ENCODE results near the gene DDC. TPM values are rescaled to one million over a fixed set of nuclear protein-coding genes. Genes with fewer than 3 reads are reported as not detected.

DDC gene
- total RNA-seq, 1 donor from 2014 or later: not detected

GRCh38 chr7:50596484-50596883 is 31.3 kb upstream of the DDC start:
- H3K4me3 Mint-ChIP-seq (ENCODE audit: unreplicated experiment): no peak overlapping the region
- TF ChIP-seq CTCF (IDR thresholded peaks at IDR 0.05): no peak
- DNase-seq (ENCODE audit: low spot score): no peak
- no peaks in the 10 kb centered on the region for H3K27me3 Mint-ChIP-seq (ENCODE audit: low read depth)
- H3K36me3 Mint-ChIP-seq (ENCODE audit: low read depth): peaks cover 44% of the 10 kb centered on the region
- no peaks in the 10 kb centered on the region for H3K4me1 Mint-ChIP-seq (ENCODE audit: low read depth)
- no peaks in the 10 kb centered on the region for H3K9me3 Mint-ChIP-seq (ENCODE audit: low read depth)
- H3K27ac Mint-ChIP-seq (ENCODE audit: unreplicated experiment): no peak overlapping the region

- Mint-ChIP-seq H3K9me3 (ENCODE audit: low read depth) (no peaks in the 10 kb centered on the region), H3K4me1 (ENCODE audit: low read depth) (no peaks in the 10 kb centered on the region), H3K27ac (ENCODE audit: unreplicated experiment) (no peak overlapping the region), H3K36me3 (ENCODE audit: low read depth) (peaks cover 46% of the 10 kb centered on the region), H3K27me3 (ENCODE audit: low read depth) (no peaks in the 10 kb centered on the region), H3K4me3 (ENCODE audit: unreplicated experiment) (no peak overlapping the region)
- DNase-seq (ENCODE audit: low spot score): no peak
- peak; percentile 66 for TF ChIP-seq CTCF (IDR thresholded peaks at IDR 0.05)
Measured at GRCh38 chr7:50595491-50596102, 30.4 kb upstream of the DDC start.

GRCh38 chr7:50594734-50595485 is 29.7 kb upstream of the DDC start:
- Mint-ChIP-seq H3K4me1 (ENCODE audit: low read depth) (no peaks in the 10 kb centered on the region), H3K4me3 (ENCODE audit: unreplicated experiment) (no peak overlapping the region), H3K27ac (ENCODE audit: unreplicated experiment) (peak overlapping the region; percentile 71), H3K36me3 (ENCODE audit: low read depth) (peaks cover 45% of the 10 kb centered on the region), H3K27me3 (ENCODE audit: low read depth) (no peaks in the 10 kb centered on the region), H3K9me3 (ENCODE audit: low read depth) (no peaks in the 10 kb centered on the region)
- no peak for DNase-seq (ENCODE audit: low spot score)
- TF ChIP-seq CTCF (IDR thresholded peaks at IDR 0.05): no peak

GRCh38 chr7:50594136-50594535 is 28.9 kb upstream of the DDC start:
- Mint-ChIP-seq H3K9me3 (ENCODE audit: low read depth) (no peaks in the 10 kb centered on the region), H3K27me3 (ENCODE audit: low read depth) (no peaks in the 10 kb centered on the region), H3K4me1 (ENCODE audit: low read depth) (no peaks in the 10 kb centered on the region), H3K27ac (ENCODE audit: unreplicated experiment) (no peak overlapping the region), H3K36me3 (ENCODE audit: low read depth) (peaks cover 47% of the 10 kb centered on the region), H3K4me3 (ENCODE audit: unreplicated experiment) (no peak overlapping the region)
- TF ChIP-seq CTCF (IDR thresholded peaks at IDR 0.05): no peak
- DNase-seq (ENCODE audit: low spot score): no peak

GRCh38 chr7:50592940-50593339 is 27.7 kb upstream of the DDC start:
- Mint-ChIP-seq H3K27ac (ENCODE audit: unreplicated experiment) (no peak overlapping the region), H3K27me3 (ENCODE audit: low read depth) (no peaks in the 10 kb centered on the region), H3K4me3 (ENCODE audit: unreplicated experiment) (no peak overlapping the region), H3K36me3 (ENCODE audit: low read depth) (peaks cover 40% of the 10 kb centered on the region), H3K9me3 (ENCODE audit: low read depth) (no peaks in the 10 kb centered on the region), H3K4me1 (ENCODE audit: low read depth) (no peaks in the 10 kb centered on the region)
- no peak for TF ChIP-seq CTCF (IDR thresholded peaks at IDR 0.05)
- no peak for DNase-seq (ENCODE audit: low spot score)
